ENCODE measurements around the gene OR1J1. TPM values are rescaled to one million over a fixed set of nuclear protein-coding genes. Genes with fewer than 3 reads are reported as not detected.

The OR1J1 gene
- total and polyA plus RNA-seq, 3 experiments from 2014 or later = not detected

DNA sequence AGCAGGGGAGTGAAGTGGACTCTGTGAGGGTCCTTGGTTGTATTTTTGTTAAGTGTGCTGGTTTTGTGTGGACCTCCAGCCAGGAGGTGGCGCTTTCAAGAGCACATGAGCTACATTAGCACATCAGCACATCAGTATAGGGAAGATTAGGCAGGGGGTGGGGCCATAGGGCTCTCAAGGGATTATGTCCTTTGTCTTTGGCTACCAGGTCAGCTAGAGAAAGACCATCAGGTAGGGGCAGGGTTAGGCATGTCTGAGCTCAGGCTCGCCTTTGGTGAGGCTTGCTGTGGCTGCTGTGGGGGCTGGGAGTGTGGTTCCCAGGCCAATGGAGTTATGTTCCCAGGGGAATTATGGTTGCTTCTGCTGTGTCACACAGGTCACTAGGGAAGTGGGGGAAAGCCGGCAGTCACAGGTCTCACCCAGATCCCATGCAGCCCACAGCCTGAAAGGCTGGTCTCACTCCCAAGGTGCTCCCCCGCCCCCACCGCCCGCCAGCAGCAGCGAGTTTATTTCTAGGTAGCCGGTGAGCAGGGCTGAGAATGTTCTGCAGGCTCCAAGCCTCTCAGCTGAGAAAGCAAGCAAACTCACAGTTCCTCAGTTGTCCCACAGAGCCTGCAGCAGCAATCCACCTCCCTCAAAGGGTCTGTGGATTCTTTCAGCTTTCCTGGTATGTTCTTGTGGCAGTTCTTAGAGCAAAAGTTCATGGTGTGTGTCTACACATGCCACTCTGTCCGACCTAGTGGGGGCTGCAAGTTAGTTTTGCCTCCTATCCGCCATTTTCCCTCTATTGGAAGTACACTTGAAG, 13.7 kb downstream of the OR1J1 start:
- Histone ChIP-seq H3K4me3 (ENCODE audit: low read length) (peak overlapping the region; percentile 53), H3K36me3 (ENCODE audit: insufficient read depth, low read length) (no peaks in the 10 kb centered on the region), H3K27me3 (ENCODE audit: insufficient read depth, low read length, poor library complexity, severe bottlenecking) (no peaks in the 10 kb centered on the region), H3K9me3 (ENCODE audit: low read length) (no peaks in the 10 kb centered on the region), H3K27ac (ENCODE audit: low read depth, low read length) (no peak overlapping the region), H3K4me1 (ENCODE audit: insufficient read depth, low read length) (peaks cover 4% of the 10 kb centered on the region)
- H3K4me3 Mint-ChIP-seq = peak overlapping the region; percentile 86 to 95 (median 91)
- H3K36me3 Mint-ChIP-seq = peaks cover 0 to 1% (median 0%) of the 10 kb centered on the region in 3 donors
- peaks cover 0 to 2% (median 0%) of the 10 kb centered on the region in 5 donors for H3K9me3 Mint-ChIP-seq
- H3K27ac Mint-ChIP-seq = peak overlapping the region; percentile 63 to 91 (median 84)
- CTCF ChIA-PET = interaction anchor here (1.0 to 3.8 kb wide), 8 partner anchors 16 to 886 kb away, joined by 3 to 33 read pairs (median 4); no protein-coding TSS in a partner anchor
- H3K4me1 Mint-ChIP-seq = peaks cover 6 to 17% (median 12%) of the 10 kb centered on the region in 3 donors
- POLR2A ChIA-PET = interaction anchor here (0.6 kb wide), 1 partner anchor 103 kb away, joined by 3 read pairs; no protein-coding TSS in a partner anchor
- peaks cover 28 to 45% of the 10 kb centered on the region in 2 donors for H3K27me3 Mint-ChIP-seq
- DNase-seq = no peak

DNA sequence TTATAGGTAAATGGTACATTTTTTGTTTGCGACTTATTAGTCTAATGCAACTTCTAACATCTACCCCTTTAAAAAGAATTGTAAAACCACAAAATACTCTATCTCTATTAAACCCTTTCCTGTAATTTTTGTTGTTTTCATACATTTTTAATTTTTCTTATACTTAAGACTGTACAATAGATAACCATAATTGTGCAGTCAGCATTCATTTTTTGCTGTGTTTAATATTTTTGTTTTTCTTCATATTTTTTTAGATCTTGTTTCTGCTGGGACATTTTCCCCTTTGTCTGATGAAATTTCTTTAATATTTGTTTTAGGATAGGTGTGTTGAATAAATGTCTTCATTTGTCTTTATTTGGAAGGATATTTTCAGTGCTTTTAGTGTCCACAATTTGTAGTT, 19.9 kb downstream of the OR1J1 start:
- H3K9me3 Mint-ChIP-seq = peaks cover 0 to 2% (median 0%) of the 10 kb centered on the region in 5 donors
- H3K4me3 ChIP-seq (ENCODE audit: low read length) = no peak overlapping the region
- H3K27ac ChIP-seq (ENCODE audit: low read depth, low read length) = no peak overlapping the region
- no peaks in the 10 kb centered on the region for H3K9me3 ChIP-seq (ENCODE audit: low read length)
- H3K4me1 ChIP-seq (ENCODE audit: insufficient read depth, low read length) = no peaks in the 10 kb centered on the region
- H3K27ac Mint-ChIP-seq = no peak overlapping the region
- no peaks in the 10 kb centered on the region for H3K4me1 Mint-ChIP-seq
- H3K36me3 Mint-ChIP-seq = no peaks in the 10 kb centered on the region
- no peak for DNase-seq
- H3K27me3 Mint-ChIP-seq = peaks cover 23 to 38% of the 10 kb centered on the region in 2 donors
- POLR2A ChIA-PET = no interaction called here
- CTCF ChIA-PET = no interaction called here
- no peaks in the 10 kb centered on the region for H3K36me3 ChIP-seq (ENCODE audit: insufficient read depth, low read length)
- H3K27me3 ChIP-seq (ENCODE audit: insufficient read depth, low read length, poor library complexity, severe bottlenecking) = no peaks in the 10 kb centered on the region
- no peak overlapping the region for H3K4me3 Mint-ChIP-seq

DNA sequence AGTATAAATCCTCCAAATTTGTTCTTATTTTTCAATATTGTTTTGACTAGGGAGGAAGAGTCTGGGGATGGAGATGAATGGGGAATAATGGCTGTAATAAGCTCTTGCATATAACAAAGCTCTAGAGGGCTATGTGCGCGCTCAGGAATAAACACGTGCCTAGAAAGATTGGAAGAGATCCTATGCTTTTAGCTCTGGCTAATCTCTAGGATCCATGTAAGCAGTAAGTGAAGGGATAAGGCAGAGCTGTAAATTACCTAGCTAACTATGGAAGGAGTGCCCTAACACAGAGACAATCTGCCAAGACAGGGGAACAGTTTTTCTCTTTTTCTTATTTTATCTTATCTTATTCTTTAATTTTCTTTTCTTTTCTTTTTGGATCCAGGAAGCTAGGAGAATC, 21.6 kb downstream of the OR1J1 start:
- Histone ChIP-seq H3K27me3 (ENCODE audit: insufficient read depth, low read length, poor library complexity, severe bottlenecking) (no peaks in the 10 kb centered on the region), H3K27ac (ENCODE audit: low read depth, low read length) (no peak overlapping the region), H3K4me1 (ENCODE audit: insufficient read depth, low read length) (no peaks in the 10 kb centered on the region), H3K4me3 (ENCODE audit: low read length) (no peak overlapping the region), H3K36me3 (ENCODE audit: insufficient read depth, low read length) (no peaks in the 10 kb centered on the region), H3K9me3 (ENCODE audit: low read length) (no peaks in the 10 kb centered on the region)
- no peaks in the 10 kb centered on the region for H3K36me3 Mint-ChIP-seq
- no peaks in the 10 kb centered on the region for H3K4me1 Mint-ChIP-seq
- ChIA-PET POLR2A (no interaction called here), CTCF (no interaction called here)
- H3K9me3 Mint-ChIP-seq = peaks cover 0 to 2% (median 0%) of the 10 kb centered on the region in 5 donors
- peaks cover 15 to 27% of the 10 kb centered on the region in 2 donors for H3K27me3 Mint-ChIP-seq
- no peak for DNase-seq
- no peak overlapping the region for H3K27ac Mint-ChIP-seq
- no peak overlapping the region for H3K4me3 Mint-ChIP-seq

DNA sequence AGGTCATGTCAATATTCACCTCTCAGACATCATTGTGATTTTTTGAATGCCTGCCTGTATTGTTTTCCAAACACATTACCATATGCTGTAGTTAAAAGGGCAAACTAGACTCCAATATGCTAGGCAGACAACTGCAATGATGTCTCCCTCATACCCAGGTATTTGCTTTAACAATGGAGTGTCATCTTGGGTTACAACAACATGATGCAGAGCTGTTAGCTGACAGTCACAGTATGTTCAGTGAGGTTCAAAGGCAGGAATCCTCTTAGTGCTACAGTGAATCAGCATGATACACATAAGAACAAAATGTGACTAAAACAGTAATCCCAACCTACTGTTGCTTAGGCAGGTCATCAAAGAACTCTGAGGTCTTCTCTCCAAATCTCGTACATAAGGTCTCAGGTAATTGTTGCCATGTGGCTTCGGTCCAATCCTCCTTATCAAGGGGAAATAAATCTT, 24.0 kb downstream of the OR1J1 start:
- peaks cover 7 to 19% of the 10 kb centered on the region in 2 donors for H3K27me3 Mint-ChIP-seq
- H3K27ac ChIP-seq (ENCODE audit: low read depth, low read length) = no peak overlapping the region
- H3K9me3 Mint-ChIP-seq = no peaks in the 10 kb centered on the region
- no peaks in the 10 kb centered on the region for H3K4me1 ChIP-seq (ENCODE audit: insufficient read depth, low read length)
- no peaks in the 10 kb centered on the region for H3K9me3 ChIP-seq (ENCODE audit: low read length)
- no peaks in the 10 kb centered on the region for H3K4me1 Mint-ChIP-seq
- no peak for DNase-seq
- H3K36me3 ChIP-seq (ENCODE audit: insufficient read depth, low read length) = no peaks in the 10 kb centered on the region
- H3K36me3 Mint-ChIP-seq = no peaks in the 10 kb centered on the region
- no peak overlapping the region for H3K27ac Mint-ChIP-seq
- ChIA-PET CTCF (interaction anchor here (1.2 kb wide), 1 partner anchor 12 kb away, joined by 3 read pairs; no protein-coding TSS in a partner anchor), POLR2A (no interaction called here)
- no peaks in the 10 kb centered on the region for H3K27me3 ChIP-seq (ENCODE audit: insufficient read depth, low read length, poor library complexity, severe bottlenecking)
- no peak overlapping the region for H3K4me3 Mint-ChIP-seq
- H3K4me3 ChIP-seq (ENCODE audit: low read length) = no peak overlapping the region

DNA sequence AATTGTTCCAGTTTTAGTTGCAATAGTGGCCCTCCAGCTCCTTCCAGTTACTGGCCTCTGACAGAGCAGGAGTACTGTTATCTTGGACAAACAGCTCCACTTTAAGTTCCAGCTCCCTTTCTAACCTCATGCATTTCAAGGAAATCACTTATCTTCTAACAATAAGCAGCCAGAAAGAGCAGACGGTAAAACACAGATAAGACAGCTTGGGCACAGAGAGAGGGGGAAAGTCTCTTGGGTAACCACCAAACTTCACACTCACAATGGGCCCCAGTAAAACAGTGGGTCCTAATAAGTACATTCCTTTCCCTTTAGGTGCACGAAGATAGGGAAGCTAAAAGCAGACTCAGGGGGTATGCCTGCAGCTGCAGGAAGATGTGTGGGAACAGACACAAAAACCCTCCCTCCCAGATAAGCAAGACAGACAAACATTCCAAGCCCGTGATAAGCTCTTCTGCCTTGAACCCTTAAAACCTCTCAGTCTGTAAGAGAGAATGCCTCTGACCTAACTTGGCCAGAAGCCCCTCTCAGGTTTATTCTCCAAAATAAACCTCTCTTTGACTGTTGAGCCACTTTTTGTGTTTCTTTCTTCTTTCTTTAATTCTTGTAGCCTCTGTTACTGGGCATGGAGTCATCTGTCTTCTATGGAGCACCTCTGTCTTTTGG, 30.8 kb downstream of the OR1J1 start:
- Histone ChIP-seq H3K4me1 (ENCODE audit: insufficient read depth, low read length) (no peaks in the 10 kb centered on the region), H3K27me3 (ENCODE audit: insufficient read depth, low read length, poor library complexity, severe bottlenecking) (no peaks in the 10 kb centered on the region), H3K4me3 (ENCODE audit: low read length) (no peak overlapping the region), H3K36me3 (ENCODE audit: insufficient read depth, low read length) (no peaks in the 10 kb centered on the region), H3K9me3 (ENCODE audit: low read length) (no peaks in the 10 kb centered on the region), H3K27ac (ENCODE audit: low read depth, low read length) (no peak overlapping the region)
- no peaks in the 10 kb centered on the region for H3K9me3 Mint-ChIP-seq
- H3K4me1 Mint-ChIP-seq = no peaks in the 10 kb centered on the region
- no peaks in the 10 kb centered on the region for H3K36me3 Mint-ChIP-seq
- DNase-seq = no peak
- CTCF ChIA-PET = no interaction called here
- H3K4me3 Mint-ChIP-seq = no peak overlapping the region
- H3K27ac Mint-ChIP-seq = no peak overlapping the region
- H3K27me3 Mint-ChIP-seq = peaks cover 12 to 42% of the 10 kb centered on the region in 2 donors
- POLR2A ChIA-PET = no interaction called here

DNA sequence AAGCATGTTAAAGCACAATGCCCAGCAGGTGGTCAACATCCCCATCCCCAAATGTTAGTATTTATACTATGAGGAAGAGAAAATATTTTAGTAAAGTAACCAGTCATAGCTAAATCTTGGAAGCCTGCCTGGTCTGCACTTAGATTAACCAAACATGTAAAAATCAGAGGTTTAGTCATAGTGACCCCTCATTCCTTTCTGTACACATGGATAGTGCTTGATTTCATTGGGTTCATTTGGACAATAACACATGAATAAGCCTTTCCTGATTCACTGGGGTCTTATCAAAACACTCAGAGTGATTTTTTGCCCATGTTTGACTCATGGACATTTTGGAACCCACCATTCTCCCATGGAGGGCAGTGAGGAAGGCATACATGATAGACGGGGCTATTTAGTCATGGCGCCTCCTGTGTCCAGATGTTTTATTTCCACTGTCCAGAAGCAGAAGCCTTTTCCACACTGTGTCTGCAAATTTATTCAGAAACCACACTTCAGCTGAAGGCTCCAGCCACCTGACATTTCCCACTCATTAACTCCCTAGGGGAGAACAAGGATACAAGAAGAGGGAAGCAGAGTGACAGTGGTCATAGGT, 32.5 kb downstream of the OR1J1 start:
- CTCF ChIA-PET = no interaction called here
- H3K27ac ChIP-seq (ENCODE audit: low read depth, low read length) = no peak overlapping the region
- no peak overlapping the region for H3K4me3 ChIP-seq (ENCODE audit: low read length)
- no peaks in the 10 kb centered on the region for H3K36me3 Mint-ChIP-seq
- DNase-seq = no peak
- no peaks in the 10 kb centered on the region for H3K9me3 Mint-ChIP-seq
- no peaks in the 10 kb centered on the region for H3K4me1 ChIP-seq (ENCODE audit: insufficient read depth, low read length)
- peaks cover 13 to 42% of the 10 kb centered on the region in 2 donors for H3K27me3 Mint-ChIP-seq
- POLR2A ChIA-PET = no interaction called here
- no peaks in the 10 kb centered on the region for H3K36me3 ChIP-seq (ENCODE audit: insufficient read depth, low read length)
- H3K27ac Mint-ChIP-seq = no peak overlapping the region
- H3K27me3 ChIP-seq (ENCODE audit: insufficient read depth, low read length, poor library complexity, severe bottlenecking) = no peaks in the 10 kb centered on the region
- H3K4me3 Mint-ChIP-seq = no peak overlapping the region
- no peaks in the 10 kb centered on the region for H3K9me3 ChIP-seq (ENCODE audit: low read length)
- no peaks in the 10 kb centered on the region for H3K4me1 Mint-ChIP-seq

DNA sequence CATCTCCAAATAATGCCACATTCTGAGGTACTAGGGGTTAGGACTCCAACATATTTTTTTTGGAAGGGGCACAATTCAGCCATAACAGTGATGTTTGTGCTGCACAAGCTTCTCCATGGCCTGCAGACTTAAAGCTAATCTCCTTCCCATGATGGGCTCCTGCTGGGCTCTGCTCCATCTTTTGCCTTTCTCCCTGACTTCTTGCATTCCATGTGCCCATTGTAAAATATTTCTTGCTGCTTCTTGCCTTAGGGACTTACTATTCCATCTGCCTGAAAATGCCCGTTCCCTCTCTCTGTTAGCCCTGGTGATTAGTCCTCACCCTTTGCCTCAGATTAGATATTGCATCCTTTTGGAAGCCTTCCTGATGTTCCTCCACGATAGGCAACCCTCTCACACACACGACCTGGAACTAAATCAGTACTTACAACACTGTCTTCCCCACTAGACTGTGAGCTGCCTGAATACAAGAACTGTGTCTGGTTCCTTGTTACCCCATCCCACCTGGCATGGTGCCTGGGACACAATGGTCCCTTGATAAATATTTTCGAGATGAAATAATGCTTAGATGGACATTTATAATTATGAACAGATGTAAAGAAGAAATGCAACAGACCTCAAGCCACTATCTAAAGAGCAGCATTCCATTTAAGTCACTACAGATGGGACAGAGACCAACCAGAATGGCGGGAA, 33.5 kb downstream of the OR1J1 start:
- Histone ChIP-seq H3K4me1 (ENCODE audit: insufficient read depth, low read length) (no peaks in the 10 kb centered on the region), H3K27me3 (ENCODE audit: insufficient read depth, low read length, poor library complexity, severe bottlenecking) (no peaks in the 10 kb centered on the region), H3K9me3 (ENCODE audit: low read length) (no peaks in the 10 kb centered on the region), H3K27ac (ENCODE audit: low read depth, low read length) (no peak overlapping the region), H3K4me3 (ENCODE audit: low read length) (no peak overlapping the region), H3K36me3 (ENCODE audit: insufficient read depth, low read length) (no peaks in the 10 kb centered on the region)
- Mint-ChIP-seq H3K9me3 (no peaks in the 10 kb centered on the region), H3K4me1 (no peaks in the 10 kb centered on the region), H3K4me3 (no peak overlapping the region), H3K27me3 (peaks cover 14 to 42% of the 10 kb centered on the region in 2 donors), H3K36me3 (no peaks in the 10 kb centered on the region), H3K27ac (no peak overlapping the region)
- no peak for DNase-seq
- CTCF ChIA-PET = no interaction called here
- POLR2A ChIA-PET = no interaction called here

All from CD8-positive, alpha-beta memory T cell (primary cell).